ENCODE results near the gene ARHGAP42.

The ARHGAP42 gene

GRCh38 chr11:100757646-100758045 is 70.6 kb downstream of the ARHGAP42 start:
- Histone ChIP-seq H3K9me3 (ENCODE audit: insufficient read depth, low read length) (no peaks in the 10 kb centered on the region), H3K9me2 (replicated peaks; ENCODE audit: insufficient read depth, low read length) (no peaks in the 10 kb centered on the region), H3K27ac (ENCODE audit: low read depth, low read length) (no peak overlapping the region), H3F3A (ENCODE audit: insufficient read depth) (no peaks in the 10 kb centered on the region), H3K4me2 (ENCODE audit: low read depth, low read length, poor library complexity, severe bottlenecking) (no peak overlapping the region), H2AFZ (ENCODE audit: low read depth, low read length, severe bottlenecking) (no peak overlapping the region), H3K27me3 (ENCODE audit: low read length) (no peaks in the 10 kb centered on the region), H3K9ac (ENCODE audit: low read length) (no peak overlapping the region), H4K20me1 (ENCODE audit: low read depth, low read length) (no peaks in the 10 kb centered on the region), H3K79me2 (ENCODE audit: insufficient read depth, low read length) (no peaks in the 10 kb centered on the region), H3K4me3 (ENCODE audit: insufficient read depth, low read length, poor library complexity, severe bottlenecking) (no peak overlapping the region), H3K36me3 (ENCODE audit: low read length) (no peaks in the 10 kb centered on the region)
- TF ChIP-seq CTCF (IDR thresholded peaks at IDR 0.05; ENCODE audit: insufficient read depth, low read length, poor library complexity, severe bottlenecking): no peak
- no peak for TF ChIP-seq EZH2phosphoT487 (conservative IDR thresholded peaks at IDR 0.05; ENCODE audit: low read length)

- no peak overlapping the region for H2AFZ ChIP-seq (ENCODE audit: low read depth, low read length, severe bottlenecking)
- H3K9me2 ChIP-seq (replicated peaks; ENCODE audit: insufficient read depth, low read length): no peaks in the 10 kb centered on the region
- no peaks in the 10 kb centered on the region for H4K20me1 ChIP-seq (ENCODE audit: low read depth, low read length)
- H3K9ac ChIP-seq (ENCODE audit: low read length): no peak overlapping the region
- no peaks in the 10 kb centered on the region for H3K36me3 ChIP-seq (ENCODE audit: low read length)
- no peaks in the 10 kb centered on the region for H3F3A ChIP-seq (ENCODE audit: insufficient read depth)
- no peak overlapping the region for H3K27ac ChIP-seq (ENCODE audit: low read depth, low read length)
- no peaks in the 10 kb centered on the region for H3K27me3 ChIP-seq (ENCODE audit: low read length)
- H3K4me2 ChIP-seq (ENCODE audit: low read depth, low read length, poor library complexity, severe bottlenecking): no peak overlapping the region
- H3K9me3 ChIP-seq (ENCODE audit: insufficient read depth, low read length): no peaks in the 10 kb centered on the region
- TF ChIP-seq CTCF (IDR thresholded peaks at IDR 0.05; ENCODE audit: insufficient read depth, low read length, poor library complexity, severe bottlenecking): no peak
- TF ChIP-seq EZH2phosphoT487 (conservative IDR thresholded peaks at IDR 0.05; ENCODE audit: low read length): no peak
- H3K4me3 ChIP-seq (ENCODE audit: insufficient read depth, low read length, poor library complexity, severe bottlenecking): no peak overlapping the region
- H3K79me2 ChIP-seq (ENCODE audit: insufficient read depth, low read length): no peaks in the 10 kb centered on the region
Measured at GRCh38 chr11:100759106-100759505, 72.0 kb downstream of the ARHGAP42 start.

GRCh38 chr11:100759856-100760255 is 72.8 kb downstream of the ARHGAP42 start:
- no peaks in the 10 kb centered on the region for H3K36me3 ChIP-seq (ENCODE audit: low read length)

More at GRCh38 chr11:100759856-100760255, 72.8 kb downstream of the ARHGAP42 start:
- no peaks in the 10 kb centered on the region for H3K9me2 ChIP-seq (replicated peaks; ENCODE audit: insufficient read depth, low read length)
- no peaks in the 10 kb centered on the region for H3K27me3 ChIP-seq (ENCODE audit: low read length)
- no peak overlapping the region for H2AFZ ChIP-seq (ENCODE audit: low read depth, low read length, severe bottlenecking)
- H3K9ac ChIP-seq (ENCODE audit: low read length): no peak overlapping the region
- H4K20me1 ChIP-seq (ENCODE audit: low read depth, low read length): no peaks in the 10 kb centered on the region
- no peak overlapping the region for H3K4me3 ChIP-seq (ENCODE audit: insufficient read depth, low read length, poor library complexity, severe bottlenecking)
- H3K79me2 ChIP-seq (ENCODE audit: insufficient read depth, low read length): no peaks in the 10 kb centered on the region
- no peaks in the 10 kb centered on the region for H3F3A ChIP-seq (ENCODE audit: insufficient read depth)
- no peak for TF ChIP-seq EZH2phosphoT487 (conservative IDR thresholded peaks at IDR 0.05; ENCODE audit: low read length)
- TF ChIP-seq CTCF (IDR thresholded peaks at IDR 0.05; ENCODE audit: insufficient read depth, low read length, poor library complexity, severe bottlenecking): no peak
- no peaks in the 10 kb centered on the region for H3K9me3 ChIP-seq (ENCODE audit: insufficient read depth, low read length)
- no peak overlapping the region for H3K27ac ChIP-seq (ENCODE audit: low read depth, low read length)
- no peak overlapping the region for H3K4me2 ChIP-seq (ENCODE audit: low read depth, low read length, poor library complexity, severe bottlenecking)

Data from SU-DHL-6 (cell line).